ENCODE results near the gene ZFPM1. TPM values are rescaled to one million over a fixed set of nuclear protein-coding genes. Genes with fewer than 3 reads are reported as not detected.

Gene ZFPM1
- polyA plus RNA-seq, 1 experiment = 0.20 TPM

GRCh38 chr16:88434353-88434690 lies 18.8 kb upstream of the ZFPM1 start:
- Histone ChIP-seq H3K4me3 (ENCODE audit: low read depth, low read length) (no peak overlapping the region), H3K27ac (ENCODE audit: low read depth, low read length) (no peak overlapping the region), H3K9me3 (ENCODE audit: control insufficient read depth, insufficient read depth, low read length) (peaks cover 10% of the 10 kb centered on the region; the same call in 1 of the 2 replicates), H3K27me3 (ENCODE audit: control insufficient read depth, insufficient read depth, low read length) (no peaks in the 10 kb centered on the region)
- POLR2A ChIA-PET = no interaction called here
- no peak for TF ChIP-seq CTCF (IDR thresholded peaks at IDR 0.05; ENCODE audit: low read depth, low read length)
- CTCF ChIA-PET = no interaction called here
- DNase-seq (ENCODE audit: low read depth, low spot score) = no peak

- Histone ChIP-seq H3K4me3 (ENCODE audit: low read depth, low read length) (no peak overlapping the region), H3K9me3 (ENCODE audit: control insufficient read depth, insufficient read depth, low read length) (peaks cover 5% of the 10 kb centered on the region; the same call in 1 of the 2 replicates), H3K27ac (ENCODE audit: low read depth, low read length) (no peak overlapping the region), H3K27me3 (ENCODE audit: control insufficient read depth, insufficient read depth, low read length) (no peaks in the 10 kb centered on the region)
- DNase-seq (ENCODE audit: low read depth, low spot score) = no peak
- ChIA-PET POLR2A (no interaction called here), CTCF (no interaction called here)
- TF ChIP-seq CTCF (IDR thresholded peaks at IDR 0.05; ENCODE audit: low read depth, low read length) = no peak
Measured at GRCh38 chr16:88434746-88435145, 18.3 kb upstream of the ZFPM1 start.

GRCh38 chr16:88435437-88436355 lies 17.4 kb upstream of the ZFPM1 start:
- no peak for DNase-seq (ENCODE audit: low read depth, low spot score)
- H3K27ac ChIP-seq (ENCODE audit: low read depth, low read length) = no peak overlapping the region
- H3K4me3 ChIP-seq (ENCODE audit: low read depth, low read length) = no peak overlapping the region
- no peaks in the 10 kb centered on the region for H3K27me3 ChIP-seq (ENCODE audit: control insufficient read depth, insufficient read depth, low read length)
- CTCF ChIA-PET = interaction anchor here (1.0 to 1.4 kb wide), 2 partner anchors 9 to 482 kb away, joined by 3 read pairs; no protein-coding TSS in a partner anchor
- peaks cover 3% of the 10 kb centered on the region; the same call in 1 of the 2 replicates for H3K9me3 ChIP-seq (ENCODE audit: control insufficient read depth, insufficient read depth, low read length)
- POLR2A ChIA-PET = interaction anchor here (0.6 kb wide), 1 partner anchor 669 kb away, joined by 6 read pairs; no protein-coding TSS in a partner anchor
- TF ChIP-seq CTCF (IDR thresholded peaks at IDR 0.05; ENCODE audit: low read depth, low read length) = no peak

- H3K27ac ChIP-seq (ENCODE audit: low read depth, low read length) = no peak overlapping the region
- no peak overlapping the region for H3K4me3 ChIP-seq (ENCODE audit: low read depth, low read length)
- no peaks in the 10 kb centered on the region for H3K27me3 ChIP-seq (ENCODE audit: control insufficient read depth, insufficient read depth, low read length)
- ChIA-PET POLR2A (no interaction called here), CTCF (interaction anchor here (1.4 kb wide), 1 partner anchor 8 kb away, joined by 3 read pairs; no protein-coding TSS in a partner anchor)
- no peaks in the 10 kb centered on the region; the same call in 1 of the 2 replicates for H3K9me3 ChIP-seq (ENCODE audit: control insufficient read depth, insufficient read depth, low read length)
- no peak for DNase-seq (ENCODE audit: low read depth, low spot score)
- TF ChIP-seq CTCF (IDR thresholded peaks at IDR 0.05; ENCODE audit: low read depth, low read length) = no peak
Measured at GRCh38 chr16:88436796-88437195, 16.3 kb upstream of the ZFPM1 start.

- Histone ChIP-seq H3K9me3 (ENCODE audit: control insufficient read depth, insufficient read depth, low read length) (no peaks in the 10 kb centered on the region; the same call in 1 of the 2 replicates), H3K27ac (ENCODE audit: low read depth, low read length) (no peak overlapping the region), H3K4me3 (ENCODE audit: low read depth, low read length) (no peak overlapping the region), H3K27me3 (ENCODE audit: control insufficient read depth, insufficient read depth, low read length) (no peaks in the 10 kb centered on the region)
- CTCF ChIA-PET = interaction anchor here (0.8 to 1.1 kb wide), 3 partner anchors 10 to 454 kb away, joined by 3 to 4 read pairs (median 3); no protein-coding TSS in a partner anchor
- no peak for DNase-seq (ENCODE audit: low read depth, low spot score)
- POLR2A ChIA-PET = no interaction called here
- peak; percentile 63 for TF ChIP-seq CTCF (IDR thresholded peaks at IDR 0.05; ENCODE audit: low read depth, low read length)
Measured at GRCh38 chr16:88437367-88437964, 15.6 kb upstream of the ZFPM1 start.

All from AG04450 (cell line).